Liver (tissue), 9 donors: Measurements from ENCODE around the gene BAIAP2. TPM values are rescaled to one million over a fixed set of nuclear protein-coding genes. Genes with fewer than 3 reads are reported as not detected.

ENCODE experiments used
- DNase-seq: peaks from one replicate; pipeline ENCODE4 v3.0.0-alpha.2; 2017; ENCODE audit warnings: low spot score
- H3K27ac ChIP-seq, 2 donors: one replicate each; pipeline ENCODE4 v1.7.0; 2013; ENCODE audit warnings: inconsistent platforms in 2 of 2, low read length in 2 of 2, control low read depth in 1 of 2, low read depth in 1 of 2, mild to moderate bottlenecking in 1 of 2
- H3K27me3 ChIP-seq, 4 donors: one replicate each; pipeline versions ENCODE4 v1.6.1 to v1.7.0; 2013; ENCODE audit warnings: low read length in 3 of 4, inconsistent platforms in 1 of 4, mild to moderate bottlenecking in 1 of 4, moderate library complexity in 1 of 4; ENCODE audit not compliant: control insufficient read depth in 4 of 4, insufficient read depth in 4 of 4
- H3K36me3 ChIP-seq, 4 donors: one replicate each; pipeline versions ENCODE4 v1.6.1 to v1.7.0; 2013; ENCODE audit warnings: low read length in 3 of 4, mild to moderate bottlenecking in 3 of 4, low read depth in 1 of 4, moderate library complexity in 1 of 4; ENCODE audit not compliant: control insufficient read depth in 4 of 4, insufficient read depth in 3 of 4
- H3K4me1 ChIP-seq, 4 donors: one replicate each; pipeline versions ENCODE4 v1.6.1 to v1.7.0; 2013; ENCODE audit warnings: low read length in 3 of 4, mild to moderate bottlenecking in 3 of 4, moderate library complexity in 1 of 4; ENCODE audit not compliant: control insufficient read depth in 4 of 4, insufficient read depth in 4 of 4
- H3K4me3 ChIP-seq, 3 donors: one replicate each; pipeline versions ENCODE4 v1.6.1 to v1.7.0; 2013; ENCODE audit warnings: low read length in 3 of 3, control low read depth in 1 of 3, low read depth in 1 of 3, mild to moderate bottlenecking in 1 of 3
- H3K9ac ChIP-seq, 2 donors: one replicate each; pipeline ENCODE4 v1.7.0; 2013; ENCODE audit warnings: low read length in 2 of 2, mild to moderate bottlenecking in 2 of 2, moderate library complexity in 2 of 2, control low read depth in 1 of 2, low read depth in 1 of 2
- H3K9me3 ChIP-seq, 4 donors: one replicate each; pipeline versions ENCODE4 v1.6.1 to v1.7.0; 2013; ENCODE audit warnings: low read length in 3 of 4; ENCODE audit not compliant: control insufficient read depth in 4 of 4
- ATF3 ChIP-seq: IDR thresholded peaks from 2 replicates; pipeline ENCODE4 v1.6.1; 2016; ENCODE audit warnings: antibody characterized with exemption
- CTCF ChIP-seq: fragments of 150-350 bp; IDR thresholded peaks from 2 replicates; pipeline ENCODE4 v1.5.1; 2017; ENCODE audit warnings: improper control_type of control experiment, low read depth, low read length; ENCODE audit not compliant: missing input control
- FOXA1 ChIP-seq: IDR thresholded peaks from 2 replicates; pipeline ENCODE4 v1.6.1; 2016; ENCODE audit warnings: antibody characterized with exemption
- FOXA2 ChIP-seq: IDR thresholded peaks from 2 replicates; pipeline ENCODE4 v1.6.1; 2016; ENCODE audit warnings: antibody characterized with exemption
- HNF4A ChIP-seq, 2 donors: conservative IDR thresholded peaks; 2 replicates each; pipeline ENCODE4 v1.6.1; 2016; ENCODE audit warnings: antibody characterized with exemption in 2 of 2, mild to moderate bottlenecking in 2 of 2
- JUND ChIP-seq, 2 donors: IDR thresholded peaks; 2 replicates each; pipeline ENCODE4 v1.6.1; 2016; ENCODE audit warnings: antibody characterized with exemption in 2 of 2
- NR2F2 ChIP-seq: IDR thresholded peaks from 2 replicates; pipeline ENCODE4 v1.6.1; 2016; ENCODE audit warnings: antibody characterized with exemption
- RAD21 ChIP-seq, 2 donors: IDR thresholded peaks; 2 replicates each; pipeline ENCODE4 v1.6.1; 2016; ENCODE audit warnings: antibody characterized with exemption in 2 of 2, mild to moderate bottlenecking in 2 of 2
- REST ChIP-seq: IDR thresholded peaks from 2 replicates; pipeline ENCODE4 v1.6.1; 2016; ENCODE audit warnings: antibody characterized with exemption, mild to moderate bottlenecking
- RXRA ChIP-seq, 2 donors: IDR thresholded peaks; 2 replicates each; pipeline ENCODE4 v1.6.1; 2017 to 2018; ENCODE audit warnings: antibody characterized with exemption in 2 of 2, mild to moderate bottlenecking in 1 of 2
- SP1 ChIP-seq: IDR thresholded peaks from 2 replicates; pipeline ENCODE4 v1.6.1; 2018; ENCODE audit warnings: antibody characterized with exemption, mild to moderate bottlenecking
- YY1 ChIP-seq: IDR thresholded peaks from 2 replicates; pipeline ENCODE4 v1.6.1; 2016; ENCODE audit warnings: antibody characterized with exemption, mild to moderate bottlenecking
- ZBTB33 ChIP-seq: IDR thresholded peaks from 2 replicates; pipeline ENCODE4 v1.6.1; 2016; ENCODE audit warnings: antibody characterized with exemption
- WGBS: extraction: QIAGEN DNeasy Blood & Tissue Kit; methylation state at CpG from one replicate; pipeline ENCODE4 v1.1.7; 2013; 5-methylcytosine and 5-hydroxymethylcytosine counted together
- polyA plus RNA-seq, 2 donors: library from polyadenylated mRNA; stranded (reverse) in 1 of 2; unstranded in 1 of 2; fragments of 200-250 nt in 1 of 2; fragments of >200 nt in 1 of 2; fragmentation: Nextera tagmentation in 1 of 2; extraction: Ambion mirVana in 1 of 2; gene quantifications; one replicate each; pipeline versions ENCODE4 v1.2.1 to v1.2.3, GENCODE V29; 2013 to 2015
- total RNA-seq, 2 donors: library from RNA; depleted of rRNA; stranded (reverse); fragments of >200 nt; gene quantifications; one replicate each; pipeline ENCODE4 v1.2.3, GENCODE V29; 2014
- donor health status: healthy.
- donor health status: healthy.
- donor health status: healthy.
- donor health status: healthy.
- donor health status: healthy.

BAIAP2 gene
- total and polyA plus RNA-seq, 4 donors: 8.1 to 61.3 (median 44.9) TPM

GRCh38 chr17:81102869-81103268, 67.9 kb downstream of the BAIAP2 start:
- no peak overlapping the region for H3K27ac ChIP-seq
- H3K27me3 ChIP-seq: no peaks in the 10 kb centered on the region
- no peaks in the 10 kb centered on the region for H3K9me3 ChIP-seq
- no peak overlapping the region for H3K4me3 ChIP-seq
- WGBS: 90% methylated on average over 17 of the region's 17 CpGs
- H3K9ac ChIP-seq: no peak overlapping the region
- H3K4me1 ChIP-seq: peaks cover 1 to 28% (median 14%) of the 10 kb centered on the region in 4 donors
- DNase-seq: no peak
- H3K36me3 ChIP-seq: peaks cover 6 to 41% (median 20%) of the 10 kb centered on the region in 4 donors
- no peak for TF ChIP-seq CTCF
- TF ChIP-seq FOXA1: no peak

- H3K9me3 ChIP-seq: no peaks in the 10 kb centered on the region
- peaks cover 6 to 44% (median 23%) of the 10 kb centered on the region in 4 donors for H3K36me3 ChIP-seq
- H3K4me1 ChIP-seq: peaks cover 1 to 24% (median 12%) of the 10 kb centered on the region in 4 donors
- H3K27ac ChIP-seq: no peak overlapping the region
- DNase-seq: no peak
- H3K9ac ChIP-seq: no peak overlapping the region
- no peak overlapping the region for H3K4me3 ChIP-seq
- WGBS: 91% methylated on average over 20 of the region's 20 CpGs
- no peak for TF ChIP-seq FOXA2
- no peak for TF ChIP-seq YY1
- TF ChIP-seq JUND (IDR thresholded peaks at IDR 0.05): no peak
- no peak for TF ChIP-seq RXRA (IDR thresholded peaks at IDR 0.05)
- TF ChIP-seq HNF4A (conservative IDR thresholded peaks at IDR 0.05): no peak
- TF ChIP-seq SP1: no peak
- no peak for TF ChIP-seq REST
- TF ChIP-seq RAD21 (IDR thresholded peaks at IDR 0.05): no peak
- no peak for TF ChIP-seq NR2F2
- no peak for TF ChIP-seq ZBTB33
- TF ChIP-seq ATF3: no peak
- no peak for TF ChIP-seq CTCF
- H3K27me3 ChIP-seq: no peaks in the 10 kb centered on the region
These were observed 68.4 kb downstream of the BAIAP2 start for GRCh38 chr17:81103379-81103778.
